ENCODE measurements around the gene GCAT. TPM values are rescaled to one million over a fixed set of nuclear protein-coding genes. Genes with fewer than 3 reads are reported as not detected.

GCAT gene
- polyA plus RNA-seq, 1 experiment: 8.9 TPM

- Histone ChIP-seq H3K27ac (ENCODE audit: low read depth, low read length) (peak overlapping the region; percentile 47), H3K4me3 (ENCODE audit: low read depth, low read length) (peak overlapping the region; percentile 80), H3K27me3 (ENCODE audit: control insufficient read depth, insufficient read depth, low read length) (no peaks in the 10 kb centered on the region), H3K9me3 (ENCODE audit: control insufficient read depth, insufficient read depth, low read length) (no peaks in the 10 kb centered on the region; the same call in 1 of the 2 replicates)
- no peak for TF ChIP-seq CTCF (IDR thresholded peaks at IDR 0.05; ENCODE audit: low read depth, low read length)
- no peak for DNase-seq (ENCODE audit: low read depth, low spot score)
- ChIA-PET CTCF (interaction anchor here (1.2 kb wide), 1 partner anchor 198 kb away, joined by 3 read pairs; no protein-coding TSS in a partner anchor), POLR2A (interaction anchor here (0.7 to 1.6 kb wide), 5 partner anchors 8 to 161 kb away, joined by 3 to 7 read pairs (median 4); partner anchors contain the start of gene LGALS1)
Measured at GRCh38 chr22:37804352-37804880, 3.3 kb upstream of the GCAT start.

DNA sequence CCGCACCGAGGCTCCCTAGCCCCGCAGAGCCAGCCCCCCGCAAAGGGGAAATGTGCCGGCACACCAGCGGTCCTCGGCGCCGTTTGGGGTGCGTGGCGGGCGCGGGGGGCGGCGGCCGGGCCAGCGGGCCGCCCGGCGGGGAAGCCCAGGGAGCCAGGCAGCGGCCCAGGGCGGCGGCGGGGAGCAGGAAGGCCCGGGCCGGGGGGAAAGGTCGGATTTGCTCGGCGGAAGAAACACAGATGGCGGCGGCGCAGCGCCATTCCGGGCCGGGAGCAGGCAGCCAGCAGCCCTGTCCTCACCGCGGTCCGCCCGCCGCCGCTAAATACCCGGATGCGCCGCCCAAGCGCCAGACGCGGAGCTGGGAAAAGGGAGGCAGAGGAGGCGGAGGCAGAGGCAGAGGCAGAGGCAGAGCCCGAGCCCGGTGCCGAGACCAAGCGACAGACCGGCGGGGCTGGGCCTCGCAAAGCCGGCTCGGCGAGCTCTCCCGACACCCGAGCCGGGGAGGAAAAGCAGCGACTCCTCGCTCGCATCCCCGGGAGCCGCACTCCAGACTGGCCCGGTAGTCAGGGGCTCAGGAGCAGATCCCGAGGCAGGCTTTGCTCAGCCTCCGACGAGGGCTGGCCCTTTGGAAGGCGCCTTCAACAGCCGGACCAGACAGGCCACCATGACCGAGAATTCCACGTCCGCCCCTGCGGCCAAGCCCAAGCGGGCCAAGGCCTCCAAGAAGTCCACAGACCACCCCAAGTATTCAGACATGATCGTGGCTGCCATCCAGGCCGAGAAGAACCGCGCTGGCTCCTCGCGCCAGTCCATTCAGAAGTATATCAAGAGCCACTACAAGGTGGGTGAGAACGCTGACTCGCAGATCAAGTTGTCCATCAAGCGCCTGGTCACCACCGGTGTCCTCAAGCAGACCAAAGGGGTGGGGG, 2.6 kb upstream of the GCAT start:
- ChIA-PET POLR2A (interaction anchor here (0.7 to 1.6 kb wide), 5 partner anchors 9 to 162 kb away, joined by 3 to 7 read pairs (median 4); partner anchors contain the start of gene LGALS1), CTCF (interaction anchor here (1.2 kb wide), 1 partner anchor 198 kb away, joined by 3 read pairs; no protein-coding TSS in a partner anchor)
- TF ChIP-seq CTCF (IDR thresholded peaks at IDR 0.05; ENCODE audit: low read depth, low read length): no peak
- H3K27me3 ChIP-seq (ENCODE audit: control insufficient read depth, insufficient read depth, low read length): no peaks in the 10 kb centered on the region
- H3K4me3 ChIP-seq (ENCODE audit: low read depth, low read length): peak overlapping the region; percentile 80
- H3K9me3 ChIP-seq (ENCODE audit: control insufficient read depth, insufficient read depth, low read length): no peaks in the 10 kb centered on the region; the same call in 1 of the 2 replicates
- peak overlapping the region; percentile 73 for H3K27ac ChIP-seq (ENCODE audit: low read depth, low read length)
- no peak for DNase-seq (ENCODE audit: low read depth, low spot score)

- POLR2A ChIA-PET: interaction anchor here (1.6 kb wide), 1 partner anchor 131 kb away, joined by 7 read pairs; the partner anchor contains the start of gene LGALS1
- DNase-seq (ENCODE audit: low read depth, low spot score): no peak
- Histone ChIP-seq H3K27me3 (ENCODE audit: control insufficient read depth, insufficient read depth, low read length) (no peaks in the 10 kb centered on the region), H3K4me3 (ENCODE audit: low read depth, low read length) (peak overlapping the region; percentile 80), H3K27ac (ENCODE audit: low read depth, low read length) (peak overlapping the region; percentile 73), H3K9me3 (ENCODE audit: control insufficient read depth, insufficient read depth, low read length) (no peaks in the 10 kb centered on the region; the same call in 1 of the 2 replicates)
- CTCF ChIA-PET: no interaction called here
- TF ChIP-seq CTCF (IDR thresholded peaks at IDR 0.05; ENCODE audit: low read depth, low read length): no peak
Measured at GRCh38 chr22:37805810-37806277, 1.9 kb upstream of the GCAT start.

DNA sequence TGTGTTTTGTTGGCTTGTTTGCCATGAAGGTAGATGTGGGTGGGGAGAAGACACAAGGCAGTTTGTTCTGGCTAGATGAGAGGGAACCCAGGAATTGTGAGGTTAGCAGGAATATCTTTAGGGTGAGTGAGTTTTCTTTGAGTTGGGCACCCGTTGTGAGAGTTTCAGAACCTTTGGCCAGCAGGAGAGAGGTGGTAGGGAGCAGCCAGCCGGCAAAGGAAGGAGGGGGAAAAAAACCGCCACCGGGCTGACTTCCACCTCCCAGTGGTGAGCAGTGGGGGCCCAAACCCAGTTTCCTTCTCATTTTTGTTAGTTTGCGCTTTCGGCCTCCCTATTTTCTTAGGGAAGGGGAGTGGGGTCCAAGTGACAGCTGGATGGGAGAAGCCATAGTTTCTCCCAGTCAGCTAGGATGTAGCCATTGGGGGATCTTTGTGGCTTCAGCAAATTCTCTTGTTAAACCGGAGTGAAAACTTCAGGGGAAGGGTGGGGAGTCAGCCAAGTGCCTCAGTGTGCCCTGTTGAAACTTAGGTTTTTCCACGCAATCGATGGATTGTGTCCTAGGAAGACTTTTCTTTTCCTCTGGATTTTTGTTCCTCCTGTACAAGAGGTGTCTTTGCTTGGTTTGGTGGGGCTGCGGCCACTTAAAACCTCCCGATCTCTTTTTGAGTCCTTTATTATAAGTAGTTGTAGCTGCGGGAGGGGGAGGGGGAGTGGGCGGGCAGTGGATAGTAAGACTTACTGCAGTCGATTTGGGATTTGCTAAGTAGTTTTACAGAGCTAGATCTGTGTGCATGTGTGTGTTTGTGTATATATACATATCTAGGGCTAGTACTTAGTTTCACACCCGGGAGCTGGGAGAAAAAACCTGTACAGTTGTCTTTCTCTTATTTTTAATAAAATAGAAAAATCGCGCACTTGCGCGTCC, 1.1 kb upstream of the GCAT start:
- TF ChIP-seq CTCF (IDR thresholded peaks at IDR 0.05; ENCODE audit: low read depth, low read length): no peak
- CTCF ChIA-PET: interaction anchor here (1.3 to 4.1 kb wide), 2 partner anchors 12 to 268 kb away, joined by 3 to 35 read pairs; no protein-coding TSS in a partner anchor
- H3K4me3 ChIP-seq (ENCODE audit: low read depth, low read length): peak overlapping the region; percentile 80
- H3K9me3 ChIP-seq (ENCODE audit: control insufficient read depth, insufficient read depth, low read length): no peaks in the 10 kb centered on the region; the same call in 1 of the 2 replicates
- H3K27me3 ChIP-seq (ENCODE audit: control insufficient read depth, insufficient read depth, low read length): no peaks in the 10 kb centered on the region
- no peak for DNase-seq (ENCODE audit: low read depth, low spot score)
- H3K27ac ChIP-seq (ENCODE audit: low read depth, low read length): peak overlapping the region; percentile 47
- POLR2A ChIA-PET: interaction anchor here (1.1 to 1.5 kb wide), 2 partner anchors 12 to 132 kb away, joined by 8 to 12 read pairs; partner anchors contain the start of gene LGALS1

Measured in AG04450 (cell line).